Subcutaneous adipose tissue (tissue), 4 donors: ENCODE measurements around the gene KIF23. TPM values are rescaled to one million over a fixed set of nuclear protein-coding genes. Genes with fewer than 3 reads are reported as not detected.

Source experiments
- total RNA-seq, 4 donors: library from RNA; depleted of rRNA; stranded (reverse); fragments of >200 nt; gene quantifications; one replicate each; pipeline ENCODE4 v1.1.0, GENCODE V29; 2016
- TF ChIP-seq, protein P1 (sequence below): fragments of 450-650 bp; IDR thresholded peaks from one replicate; pipeline ENCODE4 v1.5.1; 2016; ENCODE audit warnings: low read depth, mild to moderate bottlenecking, control low read depth, antibody characterized with exemption, moderate library complexity

The KIF23 gene
- total RNA-seq, 4 donors from 2014 or later, result 0.75 to 6.1 (median 3.5) TPM

DNA sequence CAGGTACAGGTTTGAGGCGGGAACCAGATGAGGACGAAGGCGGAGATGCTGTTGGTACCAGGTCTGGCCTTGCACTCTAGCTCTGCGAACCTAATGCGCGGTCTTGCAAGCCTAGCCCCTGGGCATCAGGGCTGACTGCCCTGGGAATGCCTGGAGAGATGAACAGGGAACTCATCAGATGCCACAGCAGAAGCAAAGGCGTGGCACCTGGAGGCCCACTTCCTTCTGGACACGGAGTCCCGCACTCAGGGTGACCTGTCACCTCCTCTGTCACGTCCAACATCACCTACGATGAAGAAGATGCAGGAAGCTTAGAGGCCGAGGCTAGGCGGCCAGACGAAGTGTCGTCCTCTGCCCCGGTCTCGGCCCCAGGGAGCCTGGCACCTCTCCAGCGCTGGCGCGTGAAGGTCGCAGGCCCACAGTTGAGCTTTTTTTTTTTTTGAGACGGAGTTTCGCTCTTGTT lies 47.9 kb downstream of the KIF23 start:
- TF ChIP-seq, protein P1, sequence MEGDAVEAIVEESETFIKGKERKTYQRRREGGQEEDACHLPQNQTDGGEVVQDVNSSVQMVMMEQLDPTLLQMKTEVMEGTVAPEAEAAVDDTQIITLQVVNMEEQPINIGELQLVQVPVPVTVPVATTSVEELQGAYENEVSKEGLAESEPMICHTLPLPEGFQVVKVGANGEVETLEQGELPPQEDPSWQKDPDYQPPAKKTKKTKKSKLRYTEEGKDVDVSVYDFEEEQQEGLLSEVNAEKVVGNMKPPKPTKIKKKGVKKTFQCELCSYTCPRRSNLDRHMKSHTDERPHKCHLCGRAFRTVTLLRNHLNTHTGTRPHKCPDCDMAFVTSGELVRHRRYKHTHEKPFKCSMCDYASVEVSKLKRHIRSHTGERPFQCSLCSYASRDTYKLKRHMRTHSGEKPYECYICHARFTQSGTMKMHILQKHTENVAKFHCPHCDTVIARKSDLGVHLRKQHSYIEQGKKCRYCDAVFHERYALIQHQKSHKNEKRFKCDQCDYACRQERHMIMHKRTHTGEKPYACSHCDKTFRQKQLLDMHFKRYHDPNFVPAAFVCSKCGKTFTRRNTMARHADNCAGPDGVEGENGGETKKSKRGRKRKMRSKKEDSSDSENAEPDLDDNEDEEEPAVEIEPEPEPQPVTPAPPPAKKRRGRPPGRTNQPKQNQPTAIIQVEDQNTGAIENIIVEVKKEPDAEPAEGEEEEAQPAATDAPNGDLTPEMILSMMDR, result no peak

DNA sequence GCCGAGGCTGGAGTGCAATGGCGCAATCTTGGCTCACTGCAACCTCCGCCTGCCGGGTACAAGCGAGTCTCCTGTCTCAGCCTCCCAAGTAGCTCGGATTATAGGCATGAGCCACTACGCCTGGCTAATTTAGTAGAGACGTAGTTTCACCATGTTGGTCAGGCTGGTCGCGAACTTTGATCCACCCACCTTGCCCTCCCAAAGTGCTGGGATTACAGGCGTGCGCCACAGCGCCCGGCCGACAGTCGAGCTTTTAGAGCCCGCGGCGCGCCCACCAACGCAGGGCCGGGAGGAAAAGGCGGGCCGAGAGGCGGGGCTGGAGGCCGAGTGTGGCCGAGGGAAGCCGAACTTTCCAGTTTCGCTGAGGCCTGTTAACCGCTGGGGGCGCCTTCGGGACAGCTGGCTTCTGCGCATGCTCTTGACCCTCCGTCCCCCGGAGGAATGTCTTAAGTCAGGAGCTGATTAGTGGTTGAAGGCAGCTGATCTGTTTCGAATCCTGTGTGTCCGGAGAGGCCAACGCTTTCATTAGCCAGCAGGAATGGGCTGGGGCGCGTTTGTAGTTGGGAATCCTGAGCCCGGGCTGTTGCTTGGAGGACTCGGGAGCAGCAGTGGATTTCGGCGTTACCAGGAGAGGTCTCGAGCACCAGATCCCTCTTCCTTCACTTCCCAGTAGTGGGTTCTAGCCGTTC lies 48.5 kb downstream of the KIF23 start:
- TF ChIP-seq, protein P1, result no peak

DNA sequence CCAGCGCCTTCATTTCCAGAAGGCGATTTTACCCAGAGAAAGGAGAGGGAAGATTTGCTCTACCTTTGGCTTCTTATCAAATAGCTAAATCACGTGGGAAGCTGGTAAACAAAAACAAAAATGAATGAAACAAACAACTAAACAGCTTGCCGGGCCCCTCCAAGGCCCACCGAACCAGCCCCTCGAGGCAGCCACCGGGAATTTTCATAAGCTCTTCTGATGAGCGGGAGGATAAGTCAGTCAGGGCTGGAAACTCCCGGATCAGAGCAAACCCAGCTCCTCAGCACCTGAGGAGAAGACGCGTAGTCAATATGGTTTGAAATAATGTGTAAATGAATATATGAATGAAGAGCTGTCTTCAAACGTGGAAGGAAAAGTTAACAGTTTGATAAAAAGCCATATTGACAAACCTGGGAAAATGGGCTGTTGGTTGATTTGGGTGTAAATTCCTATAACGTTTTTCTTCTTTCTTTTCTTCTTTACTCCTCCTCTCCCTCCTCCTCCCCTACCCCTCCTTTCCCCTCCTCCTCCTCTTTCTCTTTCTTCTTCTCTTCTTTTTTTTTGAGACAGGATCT lies 49.1 kb downstream of the KIF23 start:
- TF ChIP-seq, protein P1, result no peak

DNA sequence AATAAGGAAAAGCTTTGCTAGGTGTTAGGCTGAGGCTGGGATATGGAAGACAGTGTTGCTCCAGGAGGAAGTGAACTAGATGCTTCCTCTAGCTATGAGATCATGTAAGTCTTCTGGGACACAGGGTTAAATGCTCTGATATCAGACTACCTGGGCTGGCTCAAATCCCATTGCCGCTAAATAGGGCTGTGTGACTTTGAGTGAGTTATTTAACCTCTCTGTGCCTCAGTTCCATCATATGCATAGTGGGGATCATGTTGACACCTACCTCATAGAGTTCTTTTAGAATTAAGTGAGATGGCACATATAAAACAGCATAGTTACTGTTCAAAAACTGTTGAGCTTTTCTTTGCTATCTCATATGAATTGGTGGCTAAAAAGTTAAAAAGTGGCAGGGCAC lies 51.1 kb downstream of the KIF23 start:
- TF ChIP-seq, protein P1, result no peak

DNA sequence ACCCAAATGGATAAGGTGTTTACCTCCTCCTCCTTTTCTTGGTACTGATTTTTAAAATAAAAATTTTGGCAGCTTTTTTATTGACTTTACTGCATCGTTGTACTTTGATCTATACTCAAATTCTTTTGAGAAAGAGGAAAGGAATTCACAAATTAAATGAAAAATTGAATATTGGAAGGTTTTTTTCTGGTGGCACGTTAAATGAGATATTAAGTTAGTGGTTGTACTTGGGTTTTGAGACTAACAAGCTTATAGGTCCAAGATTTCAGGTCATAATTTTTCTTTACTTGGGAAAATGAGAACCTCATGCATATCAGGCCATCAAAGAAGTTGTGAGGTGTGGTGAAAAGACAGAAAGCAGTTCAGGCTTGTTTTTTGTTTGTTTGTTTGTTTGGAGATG lies 52.6 kb downstream of the KIF23 start:
- TF ChIP-seq, protein P1, result no peak

DNA sequence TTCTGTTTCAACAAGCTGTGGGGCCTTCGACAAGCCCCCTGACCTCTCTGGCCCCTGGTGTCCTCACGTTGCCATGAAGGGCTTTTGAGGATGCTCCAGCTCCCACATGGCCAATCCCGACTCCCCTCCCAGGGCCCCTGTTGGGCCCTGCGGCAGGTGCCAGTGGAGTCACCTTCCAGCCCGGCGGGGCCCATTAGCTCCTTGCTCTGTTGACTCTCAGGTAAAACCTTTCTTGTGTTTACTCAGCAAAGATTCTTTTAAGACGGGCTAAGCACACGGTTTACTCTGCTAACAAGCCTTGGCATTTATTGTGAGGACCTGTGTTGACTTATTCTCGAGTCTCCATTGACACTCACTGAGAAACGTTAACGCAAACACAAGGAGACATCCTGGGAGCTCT lies 53.5 kb downstream of the KIF23 start:
- TF ChIP-seq, protein P1, result no peak

DNA sequence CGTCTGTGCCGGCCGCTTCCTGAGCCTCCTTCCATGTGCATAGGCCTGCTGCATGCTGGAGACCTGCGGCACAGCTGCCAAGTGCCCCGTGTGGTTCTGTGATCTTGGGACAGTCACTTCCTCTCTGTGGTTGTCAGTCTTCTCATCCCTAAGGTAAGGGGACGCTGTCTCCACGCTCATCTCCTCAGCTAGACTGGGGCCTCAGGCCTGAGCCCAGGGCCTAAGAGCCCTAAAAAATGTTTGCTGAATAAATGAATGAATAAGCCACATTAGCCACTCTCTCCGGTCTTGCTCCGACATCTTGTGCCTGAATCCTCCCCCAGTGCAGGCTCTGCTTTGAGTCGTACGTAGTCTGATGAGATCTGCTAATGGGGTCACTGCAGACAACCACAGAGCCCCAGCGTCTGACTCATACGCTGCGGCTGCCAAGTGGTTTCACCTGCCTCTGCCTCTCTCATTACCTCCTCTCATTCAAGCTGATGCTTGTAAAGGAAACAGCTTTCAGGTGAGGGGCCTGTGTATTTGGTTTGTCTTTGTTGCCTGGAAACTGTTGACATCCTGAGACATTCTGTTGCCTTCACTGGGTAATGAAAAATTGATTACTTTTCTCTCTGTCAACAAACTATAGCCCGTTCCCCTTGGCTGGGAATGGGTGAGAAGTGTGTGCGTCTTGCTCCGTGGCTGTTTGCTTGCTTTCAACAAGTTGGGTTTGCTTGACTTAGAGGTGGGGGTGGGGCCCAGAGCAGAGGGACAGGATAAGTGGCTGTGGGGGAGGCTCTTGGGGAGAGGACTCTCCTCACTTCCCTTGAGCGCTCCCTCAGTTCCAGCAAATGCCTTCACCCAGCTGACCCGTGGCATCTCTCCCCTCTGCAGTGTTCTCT lies 54.3 kb downstream of the KIF23 start:
- TF ChIP-seq, protein P1, result no peak
